ENCODE results near the gene RAB6B. TPM values are rescaled to one million over a fixed set of nuclear protein-coding genes. Genes with fewer than 3 reads are reported as not detected.

The RAB6B gene
- total RNA-seq, 1 donor from 2014 or later = 0.99 TPM

- DNase-seq (ENCODE audit: low read depth, low spot score) = no peak
These were observed 35.4 kb upstream of the RAB6B start for GRCh38 chr3:133931084-133931483.

GRCh38 chr3:133930341-133930933 is 34.8 kb upstream of the RAB6B start:
- peak; percentile 37 for DNase-seq (ENCODE audit: low read depth, low spot score)

- DNase-seq (ENCODE audit: low read depth, low spot score) = no peak
These were observed 33.4 kb upstream of the RAB6B start for GRCh38 chr3:133928903-133929607.

GRCh38 chr3:133928136-133928893 is 32.6 kb upstream of the RAB6B start:
- DNase-seq (ENCODE audit: low read depth, low spot score) = no peak

GRCh38 chr3:133927540-133928066 is 31.9 kb upstream of the RAB6B start:
- no peak for DNase-seq (ENCODE audit: low read depth, low spot score)

- DNase-seq (ENCODE audit: low read depth, low spot score) = no peak
These were observed 31.3 kb upstream of the RAB6B start for GRCh38 chr3:133926736-133927539.

GRCh38 chr3:133925960-133926735 is 30.5 kb upstream of the RAB6B start:
- DNase-seq (ENCODE audit: low read depth, low spot score) = no peak

GRCh38 chr3:133924041-133924440 is 28.4 kb upstream of the RAB6B start:
- no peak for DNase-seq (ENCODE audit: low read depth, low spot score)

- no peak for DNase-seq (ENCODE audit: low read depth, low spot score)
These were observed 25.9 kb upstream of the RAB6B start for GRCh38 chr3:133921592-133921991.

GRCh38 chr3:133917144-133917543 is 21.5 kb upstream of the RAB6B start:
- DNase-seq (ENCODE audit: low read depth, low spot score) = no peak

- DNase-seq (ENCODE audit: low read depth, low spot score) = no peak
These were observed 20.3 kb upstream of the RAB6B start for GRCh38 chr3:133915685-133916658.

GRCh38 chr3:133914839-133915600 is 19.3 kb upstream of the RAB6B start:
- no peak for DNase-seq (ENCODE audit: low read depth, low spot score)

- DNase-seq (ENCODE audit: low read depth, low spot score) = no peak
These were observed 14.7 kb upstream of the RAB6B start for GRCh38 chr3:133910422-133910821.

GRCh38 chr3:133905376-133905775 is 9.7 kb upstream of the RAB6B start:
- DNase-seq (ENCODE audit: low read depth, low spot score) = no peak

- DNase-seq (ENCODE audit: low read depth, low spot score) = no peak
These were observed 6.2 kb upstream of the RAB6B start for GRCh38 chr3:133901847-133902246.

- no peak for DNase-seq (ENCODE audit: low read depth, low spot score)
These were observed 5.4 kb upstream of the RAB6B start for GRCh38 chr3:133901083-133901482.

GRCh38 chr3:133899311-133899710 is 3.6 kb upstream of the RAB6B start:
- no peak for DNase-seq (ENCODE audit: low read depth, low spot score)

- no peak for DNase-seq (ENCODE audit: low read depth, low spot score)
These were observed 1.9 kb upstream of the RAB6B start for GRCh38 chr3:133897547-133897946.

Data from pulmonary artery endothelial cell (primary cell).